Measurements from ENCODE around the gene MITF.

MITF gene

GRCh38 chr3:69755795-69756194 lies 16.5 kb downstream of the MITF start:
- Histone ChIP-seq H3K36me3 (ENCODE audit: control insufficient read depth, insufficient read depth, low read length) (no peaks in the 10 kb centered on the region), H3K4me3 (ENCODE audit: low read length) (no peak overlapping the region), H3K9me3 (ENCODE audit: control insufficient read depth, insufficient read depth, low read length) (peaks cover 1% of the 10 kb centered on the region; the same call in 1 of the 2 replicates), H3K27ac (ENCODE audit: low read length) (no peak overlapping the region), H3K4me1 (ENCODE audit: control insufficient read depth, insufficient read depth, low read length) (no peaks in the 10 kb centered on the region), H3K27me3 (ENCODE audit: control insufficient read depth, insufficient read depth, low read length) (no peaks in the 10 kb centered on the region)
- DNase-seq (ENCODE audit: low read depth, low spot score), result no peak
- WGBS (ENCODE audit: insufficient coverage, insufficient read length), result no CpG with 5 or more reads among the region's 1 CpG

- no CpG with 5 or more reads among the region's 2 CpGs for WGBS (ENCODE audit: insufficient coverage, insufficient read length)
- DNase-seq (ENCODE audit: low read depth, low spot score), result no peak
Measured at GRCh38 chr3:69761896-69762767, 22.9 kb downstream of the MITF start.

DNA sequence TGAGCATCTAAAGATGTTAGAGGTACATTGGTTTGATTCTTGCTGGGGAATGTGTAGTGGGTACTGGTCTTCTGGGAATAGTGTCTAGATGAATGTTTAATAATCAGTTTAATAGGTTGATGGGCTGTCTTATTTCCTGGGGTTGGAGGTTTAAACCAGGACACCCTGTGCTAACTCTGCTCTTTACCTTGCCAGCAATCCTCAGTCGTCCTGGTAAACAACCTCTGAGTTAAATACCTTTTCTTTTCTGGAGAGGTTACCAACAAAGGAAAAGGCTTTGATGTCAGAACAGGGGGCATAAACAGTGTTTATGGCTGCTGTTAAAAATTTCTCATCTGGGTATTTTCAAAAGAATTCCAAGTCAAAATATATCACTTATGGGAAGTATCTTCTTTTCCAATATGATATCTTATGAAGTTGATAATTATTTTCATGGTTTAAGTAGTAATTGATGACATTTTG lies 23.5 kb downstream of the MITF start:
- H3K4me3 ChIP-seq (ENCODE audit: low read length), result no peak overlapping the region
- no CpG with 5 or more reads among the region's 1 CpG for WGBS (ENCODE audit: insufficient coverage, insufficient read length)
- no peak for DNase-seq (ENCODE audit: low read depth, low spot score)
- no peaks in the 10 kb centered on the region for H3K9me3 ChIP-seq (ENCODE audit: control insufficient read depth, insufficient read depth, low read length)
- H3K27ac ChIP-seq (ENCODE audit: low read length), result no peak overlapping the region
- H3K27me3 ChIP-seq (ENCODE audit: control insufficient read depth, insufficient read depth, low read length), result no peaks in the 10 kb centered on the region
- H3K4me1 ChIP-seq (ENCODE audit: control insufficient read depth, insufficient read depth, low read length), result no peaks in the 10 kb centered on the region
- no peaks in the 10 kb centered on the region for H3K36me3 ChIP-seq (ENCODE audit: control insufficient read depth, insufficient read depth, low read length)

More at GRCh38 chr3:69761896-69762767, 22.9 kb downstream of the MITF start:
- H3K4me1 ChIP-seq (ENCODE audit: control insufficient read depth, insufficient read depth, low read length), result no peaks in the 10 kb centered on the region
- no peaks in the 10 kb centered on the region for H3K36me3 ChIP-seq (ENCODE audit: control insufficient read depth, insufficient read depth, low read length)
- no peaks in the 10 kb centered on the region for H3K27me3 ChIP-seq (ENCODE audit: control insufficient read depth, insufficient read depth, low read length)
- H3K4me3 ChIP-seq (ENCODE audit: low read length), result no peak overlapping the region
- no peak overlapping the region for H3K27ac ChIP-seq (ENCODE audit: low read length)
- H3K9me3 ChIP-seq (ENCODE audit: control insufficient read depth, insufficient read depth, low read length), result no peaks in the 10 kb centered on the region

- no peak overlapping the region for H3K4me3 ChIP-seq (ENCODE audit: low read length)
- H3K4me1 ChIP-seq (ENCODE audit: control insufficient read depth, insufficient read depth, low read length), result no peaks in the 10 kb centered on the region
- H3K27ac ChIP-seq (ENCODE audit: low read length), result no peak overlapping the region
- no peaks in the 10 kb centered on the region for H3K36me3 ChIP-seq (ENCODE audit: control insufficient read depth, insufficient read depth, low read length)
- no CpG with 5 or more reads among the region's 8 CpGs for WGBS (ENCODE audit: insufficient coverage, insufficient read length)
- no peaks in the 10 kb centered on the region for H3K9me3 ChIP-seq (ENCODE audit: control insufficient read depth, insufficient read depth, low read length)
- no peaks in the 10 kb centered on the region for H3K27me3 ChIP-seq (ENCODE audit: control insufficient read depth, insufficient read depth, low read length)
- DNase-seq (ENCODE audit: low read depth, low spot score), result no peak
Measured at GRCh38 chr3:69763458-69763857, 24.2 kb downstream of the MITF start.

DNA sequence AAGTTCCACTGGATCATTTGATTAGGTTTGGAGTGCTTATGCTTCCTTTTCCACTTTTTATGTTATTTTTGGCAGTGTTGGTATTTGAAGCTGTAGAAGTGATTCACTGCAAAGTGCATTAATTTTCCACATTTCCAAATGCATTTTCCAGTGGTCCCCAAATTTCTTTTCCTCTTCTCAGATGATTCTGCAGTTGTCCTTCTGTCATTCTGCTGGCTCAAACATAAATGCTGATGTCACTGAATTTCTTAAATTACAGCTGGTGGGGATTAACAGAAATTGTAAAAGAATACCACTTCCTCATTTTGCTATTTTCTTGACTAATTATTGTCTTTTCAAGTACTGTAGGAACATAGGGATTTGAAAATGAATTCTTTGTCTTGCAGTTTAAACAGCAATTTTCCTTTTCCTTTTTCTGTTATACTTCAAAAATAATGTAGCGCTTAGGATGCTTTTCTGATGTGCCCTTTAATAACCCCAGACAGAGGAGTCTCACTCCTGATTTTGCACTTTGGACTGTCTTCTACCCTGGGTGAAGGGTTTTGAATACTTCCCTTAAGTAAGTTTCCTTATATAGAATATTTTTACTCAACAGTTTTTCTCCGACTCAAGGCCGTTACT lies 25.0 kb downstream of the MITF start:
- no peak overlapping the region for H3K27ac ChIP-seq (ENCODE audit: low read length)

DNA sequence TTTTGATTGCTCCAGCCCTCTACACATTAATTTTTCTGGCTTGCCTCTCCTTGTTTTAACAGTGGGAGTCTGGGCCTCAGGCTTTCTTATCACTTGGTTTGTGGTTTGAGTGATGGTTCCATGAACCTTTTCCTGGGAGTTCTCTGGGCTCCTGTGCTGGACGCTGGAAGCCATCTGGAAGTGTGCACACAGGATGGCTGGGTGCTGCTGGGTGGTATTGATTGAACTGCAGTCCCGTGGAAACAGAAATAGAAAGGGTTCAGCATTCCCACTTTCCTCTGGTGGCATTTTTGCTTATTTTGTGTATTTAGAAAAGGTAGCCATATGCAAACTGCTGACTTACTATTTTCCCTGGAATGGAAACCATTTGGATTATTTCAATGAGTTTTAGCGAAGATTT lies 25.6 kb downstream of the MITF start:
- Histone ChIP-seq H3K4me3 (ENCODE audit: low read length) (no peak overlapping the region), H3K27me3 (ENCODE audit: control insufficient read depth, insufficient read depth, low read length) (no peaks in the 10 kb centered on the region), H3K36me3 (ENCODE audit: control insufficient read depth, insufficient read depth, low read length) (no peaks in the 10 kb centered on the region), H3K9me3 (ENCODE audit: control insufficient read depth, insufficient read depth, low read length) (no peaks in the 10 kb centered on the region), H3K27ac (ENCODE audit: low read length) (no peak overlapping the region), H3K4me1 (ENCODE audit: control insufficient read depth, insufficient read depth, low read length) (no peaks in the 10 kb centered on the region)
- WGBS (ENCODE audit: insufficient coverage, insufficient read length), result no CpG with 5 or more reads among the region's 3 CpGs
- no peak for DNase-seq (ENCODE audit: low read depth, low spot score)

More for the DNA sequence above, 25.0 kb downstream of the MITF start:
- DNase-seq (ENCODE audit: low read depth, low spot score), result no peak
- Histone ChIP-seq H3K4me1 (ENCODE audit: control insufficient read depth, insufficient read depth, low read length) (no peaks in the 10 kb centered on the region), H3K36me3 (ENCODE audit: control insufficient read depth, insufficient read depth, low read length) (no peaks in the 10 kb centered on the region), H3K27me3 (ENCODE audit: control insufficient read depth, insufficient read depth, low read length) (no peaks in the 10 kb centered on the region), H3K4me3 (ENCODE audit: low read length) (no peak overlapping the region), H3K9me3 (ENCODE audit: control insufficient read depth, insufficient read depth, low read length) (no peaks in the 10 kb centered on the region)
- no CpG with 5 or more reads among the region's 3 CpGs for WGBS (ENCODE audit: insufficient coverage, insufficient read length)

DNA sequence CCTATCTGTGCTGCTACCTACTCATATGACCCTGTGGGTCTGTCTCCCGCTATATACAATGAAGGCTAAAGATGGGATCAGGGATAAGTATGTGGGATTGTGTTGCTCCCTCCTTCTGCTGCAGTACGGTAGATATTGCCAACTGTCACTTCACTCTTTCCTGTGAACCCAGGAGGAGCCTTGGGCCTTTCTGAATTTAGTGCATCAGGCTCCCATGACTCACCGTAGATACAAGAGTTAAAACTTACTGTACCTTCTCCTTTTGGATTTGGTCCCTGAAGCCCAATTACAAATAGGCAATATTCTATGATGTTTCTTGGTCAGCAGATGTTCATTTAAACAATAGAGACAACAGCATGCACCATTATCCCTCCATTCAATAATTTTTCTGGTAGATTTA lies 27.4 kb downstream of the MITF start:
- no peak overlapping the region for H3K27ac ChIP-seq (ENCODE audit: low read length)
- H3K4me1 ChIP-seq (ENCODE audit: control insufficient read depth, insufficient read depth, low read length), result no peaks in the 10 kb centered on the region
- no CpG with 5 or more reads among the region's 3 CpGs for WGBS (ENCODE audit: insufficient coverage, insufficient read length)
- no peak for DNase-seq (ENCODE audit: low read depth, low spot score)
- H3K27me3 ChIP-seq (ENCODE audit: control insufficient read depth, insufficient read depth, low read length), result no peaks in the 10 kb centered on the region
- H3K4me3 ChIP-seq (ENCODE audit: low read length), result no peak overlapping the region
- no peaks in the 10 kb centered on the region for H3K9me3 ChIP-seq (ENCODE audit: control insufficient read depth, insufficient read depth, low read length)
- H3K36me3 ChIP-seq (ENCODE audit: control insufficient read depth, insufficient read depth, low read length), result no peaks in the 10 kb centered on the region

- WGBS (ENCODE audit: insufficient coverage, insufficient read length), result no CpG with 5 or more reads among the region's 5 CpGs
- no peak for DNase-seq (ENCODE audit: low read depth, low spot score)
- H3K27me3 ChIP-seq (ENCODE audit: control insufficient read depth, insufficient read depth, low read length), result no peaks in the 10 kb centered on the region
- H3K36me3 ChIP-seq (ENCODE audit: control insufficient read depth, insufficient read depth, low read length), result no peaks in the 10 kb centered on the region
- no peaks in the 10 kb centered on the region for H3K4me1 ChIP-seq (ENCODE audit: control insufficient read depth, insufficient read depth, low read length)
- no peaks in the 10 kb centered on the region for H3K9me3 ChIP-seq (ENCODE audit: control insufficient read depth, insufficient read depth, low read length)
- no peak overlapping the region for H3K27ac ChIP-seq (ENCODE audit: low read length)
- no peak overlapping the region for H3K4me3 ChIP-seq (ENCODE audit: low read length)
Measured at GRCh38 chr3:69767571-69767970, 28.3 kb downstream of the MITF start.

- Histone ChIP-seq H3K9me3 (ENCODE audit: control insufficient read depth, insufficient read depth, low read length) (no peaks in the 10 kb centered on the region), H3K4me3 (ENCODE audit: low read length) (no peak overlapping the region), H3K27ac (ENCODE audit: low read length) (no peak overlapping the region), H3K27me3 (ENCODE audit: control insufficient read depth, insufficient read depth, low read length) (no peaks in the 10 kb centered on the region), H3K36me3 (ENCODE audit: control insufficient read depth, insufficient read depth, low read length) (no peaks in the 10 kb centered on the region), H3K4me1 (ENCODE audit: control insufficient read depth, insufficient read depth, low read length) (no peaks in the 10 kb centered on the region)
- no peak for DNase-seq (ENCODE audit: low read depth, low spot score)
- no CpG with 5 or more reads among the region's 2 CpGs for WGBS (ENCODE audit: insufficient coverage, insufficient read length)
Measured at GRCh38 chr3:69768438-69768837, 29.2 kb downstream of the MITF start.

GRCh38 chr3:69770219-69770618 lies 31.0 kb downstream of the MITF start:
- Histone ChIP-seq H3K36me3 (ENCODE audit: control insufficient read depth, insufficient read depth, low read length) (no peaks in the 10 kb centered on the region), H3K27me3 (ENCODE audit: control insufficient read depth, insufficient read depth, low read length) (no peaks in the 10 kb centered on the region), H3K4me3 (ENCODE audit: low read length) (no peak overlapping the region), H3K9me3 (ENCODE audit: control insufficient read depth, insufficient read depth, low read length) (no peaks in the 10 kb centered on the region), H3K27ac (ENCODE audit: low read length) (no peak overlapping the region), H3K4me1 (ENCODE audit: control insufficient read depth, insufficient read depth, low read length) (no peaks in the 10 kb centered on the region)
- DNase-seq (ENCODE audit: low read depth, low spot score), result no peak

All from iPS DF 6.9 (cell line).